Measurements from ENCODE around the gene CCDC18. TPM values are rescaled to one million over a fixed set of nuclear protein-coding genes. Genes with fewer than 3 reads are reported as not detected.

CCDC18 gene
- total RNA-seq, 1 experiment from 2014 or later, result 18.1 TPM

- TF ChIP-seq, protein P1, sequence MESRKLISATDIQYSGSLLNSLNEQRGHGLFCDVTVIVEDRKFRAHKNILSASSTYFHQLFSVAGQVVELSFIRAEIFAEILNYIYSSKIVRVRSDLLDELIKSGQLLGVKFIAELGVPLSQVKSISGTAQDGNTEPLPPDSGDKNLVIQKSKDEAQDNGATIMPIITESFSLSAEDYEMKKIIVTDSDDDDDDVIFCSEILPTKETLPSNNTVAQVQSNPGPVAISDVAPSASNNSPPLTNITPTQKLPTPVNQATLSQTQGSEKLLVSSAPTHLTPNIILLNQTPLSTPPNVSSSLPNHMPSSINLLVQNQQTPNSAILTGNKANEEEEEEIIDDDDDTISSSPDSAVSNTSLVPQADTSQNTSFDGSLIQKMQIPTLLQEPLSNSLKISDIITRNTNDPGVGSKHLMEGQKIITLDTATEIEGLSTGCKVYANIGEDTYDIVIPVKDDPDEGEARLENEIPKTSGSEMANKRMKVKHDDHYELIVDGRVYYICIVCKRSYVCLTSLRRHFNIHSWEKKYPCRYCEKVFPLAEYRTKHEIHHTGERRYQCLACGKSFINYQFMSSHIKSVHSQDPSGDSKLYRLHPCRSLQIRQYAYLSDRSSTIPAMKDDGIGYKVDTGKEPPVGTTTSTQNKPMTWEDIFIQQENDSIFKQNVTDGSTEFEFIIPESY (IDR thresholded peaks at IDR 0.05; ENCODE audit: extremely low read depth, insufficient replicate concordance, low read length), result no peak
- no peak for TF ChIP-seq CBX3 (IDR thresholded peaks at IDR 0.05; ENCODE audit: low read depth)
- TF ChIP-seq, protein P2, sequence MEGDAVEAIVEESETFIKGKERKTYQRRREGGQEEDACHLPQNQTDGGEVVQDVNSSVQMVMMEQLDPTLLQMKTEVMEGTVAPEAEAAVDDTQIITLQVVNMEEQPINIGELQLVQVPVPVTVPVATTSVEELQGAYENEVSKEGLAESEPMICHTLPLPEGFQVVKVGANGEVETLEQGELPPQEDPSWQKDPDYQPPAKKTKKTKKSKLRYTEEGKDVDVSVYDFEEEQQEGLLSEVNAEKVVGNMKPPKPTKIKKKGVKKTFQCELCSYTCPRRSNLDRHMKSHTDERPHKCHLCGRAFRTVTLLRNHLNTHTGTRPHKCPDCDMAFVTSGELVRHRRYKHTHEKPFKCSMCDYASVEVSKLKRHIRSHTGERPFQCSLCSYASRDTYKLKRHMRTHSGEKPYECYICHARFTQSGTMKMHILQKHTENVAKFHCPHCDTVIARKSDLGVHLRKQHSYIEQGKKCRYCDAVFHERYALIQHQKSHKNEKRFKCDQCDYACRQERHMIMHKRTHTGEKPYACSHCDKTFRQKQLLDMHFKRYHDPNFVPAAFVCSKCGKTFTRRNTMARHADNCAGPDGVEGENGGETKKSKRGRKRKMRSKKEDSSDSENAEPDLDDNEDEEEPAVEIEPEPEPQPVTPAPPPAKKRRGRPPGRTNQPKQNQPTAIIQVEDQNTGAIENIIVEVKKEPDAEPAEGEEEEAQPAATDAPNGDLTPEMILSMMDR (IDR thresholded peaks at IDR 0.05 in 2 of 3, conservative IDR thresholded peaks at IDR 0.05 in 1 of 3; ENCODE audit: borderline replicate concordance in 1 of 3, insufficient read depth in 1 of 3, low read depth in 2 of 3, low read length in 2 of 3), result no peak
- no peak for TF ChIP-seq ZNF274 (IDR thresholded peaks at IDR 0.05; ENCODE audit: low read depth, low read length)
Measured at GRCh38 chr1:93223023-93223675, 42.6 kb downstream of the CCDC18 start (continued).

GRCh38 chr1:93235261-93235660, 54.7 kb downstream of the CCDC18 start:
- no peak overlapping the region for H3K4me3 ChIP-seq (replicated peaks in 1 of 2; ENCODE audit: low read depth in 1 of 2, low read length in 2 of 2)
- no peak for ATAC-seq
- H3K36me3 ChIP-seq (ENCODE audit: control insufficient read depth in 1 of 2, insufficient read depth in 2 of 2, low read length in 2 of 2), result peaks cover 8 to 20% of the 10 kb centered on the region in 2 experiments; a peak in 2 of 4 replicates
- POLR2A ChIA-PET, result no interaction called here
- no peak overlapping the region for H3K9ac ChIP-seq (ENCODE audit: low read length)
- H3K4me1 ChIP-seq (ENCODE audit: control insufficient read depth in 1 of 2, insufficient read depth in 2 of 2, low read length in 2 of 2), result no peaks in the 10 kb centered on the region
- no peaks in the 10 kb centered on the region for H3K9me2 ChIP-seq (ENCODE audit: insufficient read depth)
- no peak overlapping the region for H2AFZ ChIP-seq (ENCODE audit: low read depth, low read length, poor library complexity, severe bottlenecking)
- no peaks in the 10 kb centered on the region for H4K20me1 ChIP-seq (ENCODE audit: insufficient read depth)
- no TSS peak for BruUV-seq (replicated peaks)
- CTCF ChIA-PET, result no interaction called here
- RAD21 ChIA-PET (ENCODE audit: low non-redundant PET in 1 of 2, low total read pairs in 2 of 2, uncharacterized antibody in 2 of 2, unreplicated experiment in 2 of 2), result no interaction called here
- no peak overlapping the region for H3K4me2 ChIP-seq (ENCODE audit: low read length)
- no peaks in the 10 kb centered on the region for H3K27me3 ChIP-seq (ENCODE audit: insufficient read depth, low read length)
- intact Hi-C loops (cut with micrococcal nuclease), result no loop called here
- H3K79me2 ChIP-seq (ENCODE audit: insufficient read depth, low read length), result no peaks in the 10 kb centered on the region
- H3K27ac ChIP-seq (ENCODE audit: low read depth, low read length), result no peak overlapping the region
- peaks cover 0 to 4% of the 10 kb centered on the region in 2 experiments; a peak in 1 of 4 replicates for H3K9me3 ChIP-seq (ENCODE audit: control insufficient read depth in 1 of 2, insufficient read depth in 1 of 2, low read depth in 1 of 2, low read length in 2 of 2)
- DNase-seq (ENCODE audit: low read depth, low spot score), result no peak
- TF ChIP-seq, protein P3, sequence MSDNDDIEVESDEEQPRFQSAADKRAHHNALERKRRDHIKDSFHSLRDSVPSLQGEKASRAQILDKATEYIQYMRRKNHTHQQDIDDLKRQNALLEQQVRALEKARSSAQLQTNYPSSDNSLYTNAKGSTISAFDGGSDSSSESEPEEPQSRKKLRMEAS (IDR thresholded peaks at IDR 0.05), result no peak
- TF ChIP-seq SIN3A (IDR thresholded peaks at IDR 0.05; ENCODE audit: low read depth), result no peak
- TF ChIP-seq FOSL1 (IDR thresholded peaks at IDR 0.05; ENCODE audit: low read depth), result no peak
- TF ChIP-seq, protein P4, sequence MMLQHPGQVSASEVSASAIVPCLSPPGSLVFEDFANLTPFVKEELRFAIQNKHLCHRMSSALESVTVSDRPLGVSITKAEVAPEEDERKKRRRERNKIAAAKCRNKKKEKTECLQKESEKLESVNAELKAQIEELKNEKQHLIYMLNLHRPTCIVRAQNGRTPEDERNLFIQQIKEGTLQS (IDR thresholded peaks at IDR 0.05), result no peak
- TF ChIP-seq EZH2phosphoT487 (IDR thresholded peaks at IDR 0.05; ENCODE audit: borderline replicate concordance), result no peak
- no peak for TF ChIP-seq CBX3 (IDR thresholded peaks at IDR 0.05; ENCODE audit: low read depth)
- no peak for TF ChIP-seq ZNF274 (IDR thresholded peaks at IDR 0.05; ENCODE audit: low read depth, low read length)
- no peak for TF ChIP-seq JUND (IDR thresholded peaks at IDR 0.05)

Measured in HCT116 (cell line).